AG09319 (cell line): Measurements from ENCODE around the gene CAB39.
"Not testable (repeated sequence)": the region's sequence is repeated elsewhere in the genome, so short reads cannot be mapped to it uniquely, and the experiment has no call there.

Experiments
- DNase-seq: peaks from one replicate; pipeline ENCODE4 v3.0.0-alpha.2; 2010; ENCODE audit warnings: low read depth; ENCODE audit errors: extremely low read depth
- CTCF ChIP-seq: IDR thresholded peaks from 2 replicates; pipeline ENCODE4 v1.5.1; 2011; ENCODE audit warnings: low read depth, mild to moderate bottlenecking, inconsistent platforms, low read length, moderate library complexity

Gene CAB39

GRCh38 chr2:230715201-230715600, 2.6 kb downstream of the CAB39 start:
- no peak for DNase-seq
- TF ChIP-seq CTCF, result no peak

GRCh38 chr2:230716588-230716987, 3.9 kb downstream of the CAB39 start:
- no peak for TF ChIP-seq CTCF
- no peak for DNase-seq

GRCh38 chr2:230717600-230717999, 5.0 kb downstream of the CAB39 start:
- DNase-seq, result no peak
- TF ChIP-seq CTCF, result no peak

- no peak for TF ChIP-seq CTCF
- no peak for DNase-seq
These were observed 6.7 kb downstream of the CAB39 start for GRCh38 chr2:230719340-230719739.

GRCh38 chr2:230721712-230722111, 9.1 kb downstream of the CAB39 start:
- no peak for TF ChIP-seq CTCF
- DNase-seq, result no peak

- DNase-seq, result no peak
- TF ChIP-seq CTCF, result no peak
These were observed 9.7 kb downstream of the CAB39 start for GRCh38 chr2:230722207-230722885.

GRCh38 chr2:230723363-230723762, 10.7 kb downstream of the CAB39 start:
- no peak for DNase-seq
- TF ChIP-seq CTCF, result no peak

- DNase-seq, result not testable (repeated sequence)
These were observed 12.3 kb downstream of the CAB39 start for GRCh38 chr2:230724957-230725356.
